HG02943 (cell line): ENCODE data around the gene MYL12B.
A peak's percentile ranks its signal among the peaks of the same experiment; 100 is the strongest.
"Not testable (repeated sequence)": the region's sequence is repeated elsewhere in the genome, so short reads cannot be mapped to it uniquely, and the experiment has no call there.

ENCODE experiments used
- ATAC-seq: cut with Tn5 transposase; IDR thresholded peaks from one replicate; pipeline ENCODE4 v1.9.1; 2021; ENCODE audit warnings: mild to moderate bottlenecking, low read depth, moderate library complexity; ENCODE audit not compliant: unreplicated experiment

Gene MYL12B

DNA sequence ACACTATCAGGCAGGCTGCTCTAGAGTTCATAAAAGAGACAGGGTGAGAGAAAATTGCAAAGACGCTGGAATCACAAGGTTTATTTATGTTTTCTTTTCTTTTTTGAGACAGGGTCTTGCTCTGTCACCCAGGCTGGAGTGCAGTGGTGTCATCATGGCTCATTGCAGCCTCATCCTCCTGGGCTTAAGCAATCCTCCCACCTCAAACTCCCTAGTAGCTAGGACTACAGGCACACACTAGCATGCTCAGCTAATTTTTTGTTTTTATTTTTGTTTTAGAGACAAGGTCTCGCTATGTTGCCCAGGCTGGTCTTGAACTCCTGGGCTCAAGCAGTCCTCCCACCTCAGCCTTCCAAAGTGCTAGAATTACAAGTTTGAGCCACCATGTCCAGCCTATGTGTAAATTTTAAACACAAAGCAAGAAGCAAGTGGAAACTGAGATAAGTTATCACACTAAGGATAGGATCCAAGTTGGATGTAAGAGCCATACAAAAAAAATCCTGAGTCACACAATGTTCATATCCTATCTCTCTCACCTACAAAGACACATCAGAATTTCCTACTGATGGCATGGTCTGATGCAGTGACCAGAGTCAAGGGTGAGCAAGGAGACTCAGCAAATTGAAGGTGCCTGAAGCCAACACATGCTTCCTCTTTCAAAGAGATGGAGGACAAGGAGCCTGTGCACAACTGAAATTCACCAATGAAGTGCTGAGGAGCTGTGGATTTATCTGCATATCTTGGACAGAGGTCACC is 31.4 kb downstream of the MYL12B start:
- no peak for ATAC-seq

DNA sequence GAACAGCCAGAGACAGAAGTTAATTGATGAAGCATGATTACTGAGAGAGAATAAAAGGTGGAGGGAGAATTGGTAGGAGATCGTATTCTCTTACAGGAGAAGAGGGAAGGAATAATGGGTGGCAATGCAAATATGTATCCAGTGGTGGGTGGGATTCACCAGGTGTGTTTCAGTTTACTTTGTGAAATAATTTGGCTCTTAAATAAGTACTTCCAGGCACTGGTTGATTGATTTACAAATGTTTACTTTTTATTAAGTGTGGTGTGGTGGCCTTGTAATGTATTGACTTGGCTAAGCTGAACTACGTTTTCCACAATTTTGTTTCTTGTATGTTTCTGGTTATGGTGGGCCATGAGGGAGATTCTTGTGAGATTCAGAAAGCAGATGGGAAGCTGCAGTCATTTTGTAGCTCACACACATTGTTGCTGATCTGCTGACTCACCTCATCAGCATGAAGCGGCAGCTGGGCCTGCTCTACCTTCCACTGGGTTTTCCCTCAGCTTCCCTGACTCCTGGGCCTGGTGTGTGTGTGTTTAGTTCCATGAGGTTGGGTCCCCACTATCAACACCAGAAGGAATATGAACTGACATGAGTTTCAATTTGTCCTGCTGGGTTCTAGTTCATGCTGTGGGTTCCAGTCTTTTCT is 32.6 kb downstream of the MYL12B start:
- no peak for ATAC-seq

DNA sequence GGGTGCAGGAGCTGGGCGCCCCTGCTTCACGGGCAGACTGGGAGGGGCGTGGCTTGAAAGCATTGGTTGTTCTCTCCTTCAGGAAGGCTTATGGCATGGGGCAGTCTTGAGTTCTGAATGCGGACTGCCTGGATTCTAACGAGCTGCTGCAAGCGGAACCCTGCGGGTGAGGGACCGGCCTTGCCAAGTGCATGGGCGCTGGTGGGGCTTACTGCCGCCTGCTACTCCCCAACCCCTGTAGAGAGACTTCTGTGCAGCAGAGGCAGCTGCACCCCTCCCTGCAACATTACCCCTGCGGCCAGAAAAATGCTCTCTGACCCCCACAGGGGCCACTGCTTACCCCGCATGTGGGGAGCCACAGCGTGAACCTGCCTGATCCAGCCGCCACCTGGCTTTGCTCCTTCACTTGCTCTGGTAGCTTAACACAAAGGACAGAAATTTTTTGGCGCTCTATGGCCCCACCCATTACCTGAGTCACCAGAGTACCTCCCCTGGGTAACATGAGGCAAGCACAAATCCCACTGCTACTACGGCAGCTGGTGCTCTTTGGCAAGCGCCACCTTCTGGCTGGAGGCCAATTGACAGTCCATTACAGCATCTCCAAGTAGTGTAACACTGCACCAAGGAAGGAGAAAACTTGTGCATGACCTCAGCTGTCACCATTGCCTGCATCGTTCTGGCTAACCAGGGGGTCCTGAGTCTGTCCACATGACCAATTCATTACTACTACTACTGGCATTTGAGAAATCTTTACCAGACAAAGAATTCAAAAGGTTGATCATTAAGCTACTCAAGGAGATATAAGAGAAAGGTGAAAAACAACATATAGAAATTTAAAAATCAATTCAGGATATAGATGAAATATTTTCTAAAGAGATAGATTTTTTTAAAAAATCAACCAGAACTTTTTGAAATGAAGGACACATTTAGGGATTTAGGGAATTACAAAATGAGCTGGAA is 35.4 kb downstream of the MYL12B start:
- ATAC-seq: peak; percentile 98

DNA sequence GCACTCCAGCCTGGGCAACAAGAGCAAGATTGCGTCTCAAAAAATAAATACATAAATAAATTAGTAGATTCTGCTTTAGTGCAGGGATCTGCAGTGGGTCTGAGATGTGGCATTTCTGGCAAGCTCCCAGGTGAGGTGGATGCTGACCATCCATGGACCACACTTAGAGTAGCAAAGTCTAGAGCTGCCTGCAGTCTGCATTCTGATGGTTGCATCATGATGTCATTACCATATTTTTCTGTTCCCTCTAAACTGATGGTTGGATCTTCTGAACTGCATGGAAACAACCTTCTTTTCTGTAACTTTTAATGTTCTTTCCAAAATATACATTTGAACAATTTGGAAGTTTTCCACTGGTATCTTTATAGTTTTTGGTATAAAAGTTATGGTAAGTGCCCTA is 42.9 kb downstream of the MYL12B start:
- ATAC-seq: no peak

DNA sequence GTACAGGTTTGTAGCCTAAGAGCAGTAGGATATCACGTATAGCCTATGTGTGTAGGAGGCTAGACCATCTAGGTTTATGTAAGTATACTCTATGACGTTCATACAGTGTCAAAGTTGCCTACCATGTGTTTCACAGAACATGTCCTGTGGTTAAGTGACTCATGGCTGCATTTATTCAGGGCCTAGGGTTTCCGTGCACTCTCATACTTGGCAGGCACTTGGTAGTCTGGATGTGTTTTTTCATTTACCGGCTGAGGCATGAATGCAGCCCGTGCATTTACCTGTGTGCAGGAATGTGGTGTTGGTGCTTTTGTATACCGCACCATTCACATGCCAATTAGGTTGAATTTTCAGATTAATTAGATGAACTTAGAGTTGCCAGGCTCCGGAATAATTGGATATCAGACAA is 43.4 kb downstream of the MYL12B start:
- no peak for ATAC-seq

DNA sequence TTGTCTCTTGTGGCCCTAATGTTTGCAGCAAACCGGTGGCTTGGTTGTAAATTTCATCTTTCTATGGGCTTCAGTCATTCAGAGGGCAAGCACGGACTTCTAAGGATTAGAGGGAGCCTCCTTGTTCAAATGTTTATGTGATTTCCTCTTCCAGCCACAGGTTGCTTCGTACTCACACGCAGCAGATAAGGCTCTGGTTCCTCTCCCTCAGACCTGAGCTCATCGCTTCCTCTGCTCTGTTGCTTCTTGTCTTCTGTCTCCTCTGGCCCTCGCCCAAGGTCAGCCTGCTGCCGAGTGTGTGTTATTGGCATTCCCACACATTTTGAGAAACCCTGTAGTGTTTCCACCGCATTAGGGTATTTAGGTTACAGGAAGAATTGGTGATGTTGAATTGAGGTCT is 44.0 kb downstream of the MYL12B start:
- ATAC-seq: no peak

DNA sequence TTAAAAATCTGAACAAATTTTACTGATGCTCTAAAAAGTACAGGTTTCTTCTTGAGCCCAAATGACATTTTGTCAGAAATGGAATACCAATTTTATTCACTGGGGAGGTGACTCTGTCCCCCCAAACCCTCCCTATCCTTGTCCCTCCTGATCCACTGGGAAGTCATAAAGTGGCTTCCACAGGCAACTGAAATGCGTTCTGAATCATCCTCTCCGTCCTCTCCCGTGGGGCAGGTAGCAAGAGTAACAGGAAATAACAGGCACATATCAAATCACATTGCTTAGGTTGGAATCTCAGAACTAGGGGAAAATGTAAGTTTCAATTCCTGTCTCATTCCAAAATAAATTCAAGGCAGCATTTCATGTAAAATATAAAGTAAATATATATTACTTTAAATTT is 44.5 kb downstream of the MYL12B start:
- no peak for ATAC-seq

DNA sequence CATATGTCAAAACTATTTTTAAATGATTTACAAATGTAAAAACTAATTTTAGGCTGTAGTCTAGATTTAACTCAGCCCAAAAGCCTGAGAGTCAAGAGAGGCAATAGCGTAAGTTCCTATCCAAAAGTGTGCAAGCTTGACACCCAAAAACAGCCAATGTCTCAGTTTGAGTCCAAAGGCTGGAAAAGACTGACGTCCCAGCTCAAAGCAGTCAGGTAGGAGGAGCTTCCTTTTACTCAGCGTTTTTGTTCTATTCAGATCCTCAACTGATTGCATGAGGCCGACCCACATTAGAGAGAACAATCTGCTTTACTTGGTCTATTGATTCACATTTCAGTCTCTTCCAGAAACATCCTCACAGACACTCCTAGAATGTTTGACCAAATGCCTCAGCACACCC is 51.8 kb downstream of the MYL12B start:
- no peak for ATAC-seq

DNA sequence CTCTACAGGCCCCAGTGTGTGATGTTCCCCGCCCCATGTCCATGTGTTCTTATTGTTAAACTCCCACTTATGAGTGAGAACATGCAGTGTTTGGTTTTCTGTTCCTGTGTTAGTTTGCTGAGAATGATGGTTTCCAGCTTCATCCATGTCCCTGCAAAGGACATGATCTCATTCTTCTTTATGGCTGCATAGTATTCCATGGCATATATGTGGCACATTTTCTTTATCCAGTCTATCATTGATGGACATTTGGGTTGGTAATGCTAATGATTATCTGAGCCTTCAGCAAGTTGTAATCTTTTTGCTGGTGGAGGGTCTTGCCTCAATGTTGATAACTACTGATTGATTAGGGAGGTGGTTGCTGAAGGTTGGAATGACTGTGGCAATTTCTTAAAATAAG is 53.4 kb downstream of the MYL12B start:
- not testable (repeated sequence) for ATAC-seq

DNA sequence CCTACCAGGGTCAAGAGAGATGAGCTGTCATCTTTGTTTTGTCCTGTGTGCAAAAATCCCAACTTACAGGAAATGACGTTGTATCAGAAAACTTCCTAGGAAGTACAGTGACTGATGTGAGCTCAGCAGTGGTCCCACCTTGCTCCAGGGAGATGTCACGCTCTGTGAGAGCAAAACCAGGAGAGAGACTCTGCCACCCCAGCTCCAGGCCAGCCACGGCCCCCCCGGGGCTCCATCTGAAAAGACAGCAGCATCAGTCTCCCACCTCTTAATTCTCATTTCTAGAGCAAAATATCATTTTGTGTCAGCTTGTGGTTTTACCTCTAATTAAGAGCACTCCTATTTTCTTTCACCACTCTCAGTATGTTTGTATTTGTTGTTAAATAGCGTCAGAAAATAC is 57.5 kb downstream of the MYL12B start:
- no peak for ATAC-seq

DNA sequence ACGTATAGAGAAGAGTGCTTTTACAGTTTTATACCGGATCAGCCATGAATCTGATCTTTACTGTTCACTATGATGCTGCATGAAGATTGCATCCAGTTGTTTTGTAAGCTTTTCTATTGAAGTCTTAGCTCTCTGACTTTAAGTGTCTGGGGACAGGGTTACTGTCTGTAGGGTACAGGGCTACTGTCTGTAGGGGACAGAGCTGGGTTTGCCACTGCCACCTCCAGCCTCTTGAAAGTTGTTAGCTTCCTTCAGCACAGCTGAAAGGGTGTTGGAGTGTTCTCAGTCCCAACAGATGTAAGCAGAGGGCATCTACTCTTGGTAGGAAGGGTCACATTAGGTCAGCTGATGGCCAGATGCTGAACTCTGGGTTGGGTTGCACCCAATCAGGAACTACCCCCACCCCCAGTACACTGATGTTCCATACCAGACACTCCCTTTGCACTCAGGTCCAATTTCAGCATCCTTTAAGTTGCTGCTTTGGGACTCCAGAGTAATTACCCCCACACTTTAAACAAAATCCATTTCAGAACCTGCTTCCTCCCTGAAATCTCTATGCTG is 58.0 kb downstream of the MYL12B start:
- no peak for ATAC-seq

DNA sequence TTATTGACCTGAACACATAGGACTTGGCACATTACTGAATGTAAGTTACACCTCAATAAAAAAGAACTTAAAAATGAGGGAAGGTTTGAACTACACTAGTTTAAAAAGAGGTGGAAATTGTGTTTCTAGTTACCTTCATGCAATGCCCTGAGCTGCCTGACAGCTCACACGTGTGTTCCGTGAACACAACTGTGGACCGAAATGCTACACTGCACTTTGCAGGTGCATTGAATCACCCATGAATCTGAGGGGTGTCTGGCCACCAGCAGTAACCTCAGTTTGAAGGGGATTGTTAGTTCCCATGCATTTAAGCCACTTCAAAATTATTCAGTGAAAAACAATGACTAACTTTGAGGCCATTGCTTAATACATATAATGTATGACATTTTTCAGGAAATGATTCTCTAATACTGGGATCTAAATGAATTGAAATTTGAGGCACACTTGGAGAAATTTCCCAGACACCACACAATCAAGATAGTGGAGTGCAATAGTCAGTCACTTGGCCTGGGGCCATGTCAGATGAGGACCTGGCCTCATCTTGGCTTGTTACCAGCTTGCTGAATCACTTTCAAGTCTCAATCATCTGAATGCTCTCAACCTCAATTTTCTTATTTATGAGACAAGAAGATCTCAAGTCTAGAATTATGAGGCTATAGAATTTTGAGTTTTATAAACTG is 59.3 kb downstream of the MYL12B start:
- ATAC-seq: no peak

DNA sequence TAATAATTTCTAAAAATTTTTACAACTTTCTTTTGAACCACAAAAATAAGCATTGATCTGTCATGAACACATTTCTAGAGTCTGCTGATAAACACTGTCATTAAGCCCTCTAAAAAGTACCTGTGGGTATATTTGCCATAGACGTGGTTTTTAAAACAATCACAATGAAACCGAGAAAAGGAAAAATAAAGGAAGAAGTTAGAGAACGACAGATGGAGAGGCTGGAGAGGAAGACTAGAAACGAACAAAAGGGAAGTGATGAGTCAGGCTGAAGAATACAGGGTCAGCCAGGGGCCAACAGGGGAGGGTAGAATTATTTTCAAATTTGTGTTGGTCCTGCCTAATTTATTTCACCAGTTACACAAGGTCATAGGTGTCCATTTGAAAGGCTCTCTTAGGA is 62.0 kb downstream of the MYL12B start:
- ATAC-seq: no peak
